Fibroblast of upper back skin (primary cell): ENCODE data around the gene VSIG1.
A peak's percentile ranks its signal among the peaks of the same experiment; 100 is the strongest.

ENCODE experiments used
- DNase-seq: peaks from one replicate; pipeline ENCODE4 v3.0.0-alpha.2; 2013

Gene VSIG1

GRCh38 chrX:108044554-108045256 lies at the start of gene VSIG1:
Gene VSIG1, plus strand, starts transcription at chrX:108045065. Its CDS starts 66 bp downstream, at chrX:108045131.
- DNase-seq, result no peak

DNA sequence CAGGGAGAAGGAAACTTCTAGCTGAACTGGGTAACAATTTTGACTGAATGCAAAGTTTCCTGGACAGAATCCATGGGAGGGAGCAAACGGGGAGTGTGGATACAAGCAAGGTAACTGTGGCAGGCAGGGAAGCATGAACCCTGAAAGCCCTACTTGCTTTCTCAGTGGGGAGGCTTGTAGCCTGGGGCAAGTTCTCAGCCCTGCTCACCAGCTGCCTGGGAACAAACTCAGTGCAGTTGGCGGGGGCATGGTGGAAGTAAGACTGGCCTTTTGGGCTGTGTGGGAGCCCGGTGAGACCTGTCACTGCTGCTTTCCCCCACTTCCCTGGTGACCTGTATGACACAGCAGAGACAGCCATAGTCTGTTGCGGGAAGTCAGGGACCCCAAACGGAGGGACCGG lies 48.7 kb upstream of the VSIG1 start:
- no peak for DNase-seq

DNA sequence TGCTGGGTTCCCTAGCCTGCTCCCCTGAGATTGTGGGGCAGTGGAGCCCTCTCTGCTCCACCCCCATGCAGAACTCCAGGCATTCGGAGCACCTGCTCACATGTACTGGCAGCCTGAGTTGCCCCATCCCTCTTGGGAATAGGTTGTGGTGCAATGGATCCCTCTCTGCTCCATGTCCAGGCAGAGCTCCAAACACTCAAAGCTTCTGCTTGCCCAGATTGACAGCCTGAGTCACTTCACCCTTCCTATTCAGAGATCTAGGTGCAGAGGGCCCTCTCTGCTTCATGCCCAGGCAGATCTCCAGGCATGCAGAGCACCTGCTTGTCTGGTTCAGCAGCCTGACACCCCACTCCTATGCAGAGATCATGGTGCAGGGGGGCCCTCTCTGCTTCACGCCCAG lies 44.1 kb upstream of the VSIG1 start:
- DNase-seq, result no peak

- DNase-seq, result peak; percentile 24
Observed at GRCh38 chrX:108001218-108001814, 43.5 kb upstream of the VSIG1 start.

- DNase-seq, result no peak
Observed at GRCh38 chrX:108018656-108019381, 26.0 kb upstream of the VSIG1 start.

GRCh38 chrX:108019382-108019875 lies 25.4 kb upstream of the VSIG1 start:
- no peak for DNase-seq

- peak; percentile 8 for DNase-seq
Observed at GRCh38 chrX:108020631-108021030, 24.2 kb upstream of the VSIG1 start.

- no peak for DNase-seq
Observed at GRCh38 chrX:108022491-108023089, 22.3 kb upstream of the VSIG1 start.

GRCh38 chrX:108025376-108025775 lies 19.5 kb upstream of the VSIG1 start:
- no peak for DNase-seq

DNA sequence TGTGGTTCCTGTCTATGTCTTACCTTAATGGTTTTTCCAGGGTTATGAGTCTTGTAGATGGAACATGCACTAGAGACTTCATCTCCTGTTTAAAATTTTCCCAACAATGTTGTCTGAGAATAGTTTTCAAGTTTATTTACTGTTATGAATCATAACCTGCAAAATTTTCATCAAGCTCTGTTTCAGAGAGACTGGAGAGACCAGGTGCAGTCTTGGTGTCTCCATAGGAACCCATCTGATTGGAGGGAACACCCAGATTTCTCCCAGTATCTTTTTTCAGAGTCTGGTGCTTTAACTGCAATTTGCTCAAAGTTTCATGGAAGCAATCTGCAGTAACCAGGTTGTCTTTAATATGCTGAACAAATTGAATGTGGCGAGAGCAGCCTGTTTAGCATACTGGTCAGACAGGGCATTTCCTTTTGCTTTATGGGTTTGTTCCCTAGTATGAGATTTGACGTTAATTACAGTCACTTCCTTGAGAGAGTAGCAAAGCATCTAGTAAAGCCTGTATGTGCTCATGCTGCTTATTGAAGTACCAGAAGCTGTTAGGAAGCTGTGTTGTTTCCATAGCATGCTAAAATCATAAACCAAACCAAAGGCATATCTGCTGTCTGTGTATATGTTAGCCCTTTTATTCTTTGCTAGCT lies 18.8 kb upstream of the VSIG1 start:
- no peak for DNase-seq

DNA sequence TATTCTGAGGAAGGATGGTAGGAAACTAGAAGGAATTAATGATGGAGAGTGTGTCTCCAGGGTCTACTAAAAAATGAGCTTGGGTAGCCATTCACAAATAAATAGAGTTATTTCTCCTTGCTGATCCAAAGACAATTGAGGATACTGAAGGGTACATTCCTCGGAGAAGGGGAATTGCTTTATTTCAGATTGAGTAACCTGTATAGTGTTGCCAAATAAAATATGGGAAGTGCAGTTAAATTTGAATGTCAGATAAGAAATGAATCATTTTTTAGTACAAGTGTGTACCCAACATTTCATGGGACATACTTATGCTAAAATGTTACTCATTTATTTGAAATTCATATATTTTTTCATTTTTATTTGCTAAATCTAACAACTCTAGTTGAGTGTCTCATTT lies 16.0 kb upstream of the VSIG1 start:
- no peak for DNase-seq

- no peak for DNase-seq
Observed at GRCh38 chrX:108029928-108030711, 14.7 kb upstream of the VSIG1 start.

DNA sequence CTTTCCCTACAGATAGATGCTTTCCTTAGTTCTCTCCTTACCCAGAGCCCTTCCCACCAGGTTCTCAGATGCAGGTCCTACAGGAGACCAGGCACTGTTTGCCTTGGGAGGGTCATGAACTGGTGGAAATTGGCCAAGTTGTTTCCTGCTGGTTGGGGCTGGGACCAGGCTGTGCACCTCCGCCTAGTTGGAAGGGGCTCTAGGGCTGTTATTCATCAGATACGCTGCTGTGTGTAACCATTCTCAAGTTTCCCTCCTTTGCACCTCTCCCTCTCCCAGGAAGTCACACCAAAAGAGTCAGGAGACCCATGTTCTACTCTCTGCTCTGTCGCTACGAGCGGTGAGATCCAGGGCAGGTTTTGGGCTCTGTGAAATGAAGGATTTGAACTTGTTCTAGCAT lies 11.9 kb upstream of the VSIG1 start:
- DNase-seq, result no peak

DNA sequence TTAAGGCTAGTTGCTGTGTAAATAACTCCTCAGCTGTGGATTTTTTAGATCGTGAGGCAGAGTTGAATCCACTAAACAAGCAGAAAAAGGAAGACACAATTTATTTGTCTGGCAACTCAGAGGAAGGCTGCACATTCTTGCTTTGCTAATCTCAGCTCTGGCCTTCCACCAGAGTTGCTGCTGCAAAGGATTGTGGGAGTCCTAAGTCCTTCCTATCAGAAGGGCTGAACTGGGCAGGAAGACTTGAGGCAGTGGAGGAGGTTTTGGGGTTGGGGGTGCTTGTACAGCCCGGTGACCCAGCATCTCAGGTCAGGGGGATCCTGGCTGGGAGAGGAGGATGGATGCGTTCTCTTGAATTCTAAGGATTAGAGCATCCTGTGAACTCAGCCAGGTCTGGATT lies 11.0 kb upstream of the VSIG1 start:
- DNase-seq, result peak; percentile 3

- DNase-seq, result no peak
Observed at GRCh38 chrX:108034725-108035124, 10.1 kb upstream of the VSIG1 start.

- DNase-seq, result peak; percentile 30
Observed at GRCh38 chrX:108036298-108036973, 8.4 kb upstream of the VSIG1 start.

DNA sequence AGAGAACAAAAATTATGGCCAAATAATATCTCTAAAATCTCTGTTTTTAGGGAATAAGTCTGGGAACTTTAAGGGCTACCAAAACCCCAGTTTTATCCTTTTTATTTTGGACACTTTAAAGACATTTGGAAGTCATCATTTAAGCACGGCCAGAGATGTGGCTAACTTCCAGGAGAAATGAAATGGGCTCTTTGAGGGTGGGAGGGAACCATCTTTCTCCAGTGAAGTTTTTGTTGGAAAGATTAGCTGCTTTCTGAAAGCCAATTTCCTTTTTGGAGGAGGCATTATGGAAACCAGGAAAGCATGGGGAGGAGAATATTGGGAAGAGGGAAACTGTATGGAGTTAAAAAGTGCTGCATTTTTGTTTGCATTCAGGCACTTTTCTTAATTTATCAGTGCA lies 4.8 kb downstream of the VSIG1 start:
- no peak for DNase-seq

DNA sequence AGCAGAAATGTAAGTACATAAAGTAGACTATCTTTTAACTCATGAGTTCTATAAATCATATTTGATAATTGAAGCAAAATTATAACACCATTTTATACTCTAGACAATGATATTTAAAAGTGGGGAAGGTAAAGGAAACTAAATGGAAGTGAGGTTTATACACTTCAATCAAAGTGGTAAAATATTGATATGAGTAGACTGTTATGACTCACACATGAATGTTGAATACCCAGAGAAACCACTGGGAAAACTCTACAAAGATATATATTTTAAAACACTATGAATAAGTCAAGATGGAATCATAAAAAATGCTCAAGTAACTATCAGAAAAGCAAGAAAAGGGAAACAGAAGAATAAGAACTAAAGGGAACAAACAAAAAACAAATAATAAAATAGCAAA lies 8.4 kb downstream of the VSIG1 start:
- no peak for DNase-seq

DNA sequence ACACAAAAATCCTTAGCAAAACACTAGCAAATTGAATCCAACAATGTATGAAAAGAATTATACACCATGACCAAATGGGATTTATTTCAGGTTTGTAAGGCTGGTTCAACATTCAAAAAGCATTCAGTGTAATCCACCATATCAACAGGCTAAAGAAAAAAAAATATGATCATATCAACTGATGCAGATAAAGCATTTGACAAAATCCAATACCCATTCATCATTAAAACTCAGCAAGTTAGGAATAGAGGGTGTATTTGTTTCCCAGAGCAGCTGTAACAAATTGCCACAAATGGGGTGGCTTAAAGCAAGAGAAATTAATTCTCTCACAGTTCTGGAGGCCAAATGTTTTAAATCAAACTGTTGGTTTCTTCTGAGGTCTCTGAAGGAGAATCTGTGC lies 10.7 kb downstream of the VSIG1 start:
- DNase-seq, result no peak

DNA sequence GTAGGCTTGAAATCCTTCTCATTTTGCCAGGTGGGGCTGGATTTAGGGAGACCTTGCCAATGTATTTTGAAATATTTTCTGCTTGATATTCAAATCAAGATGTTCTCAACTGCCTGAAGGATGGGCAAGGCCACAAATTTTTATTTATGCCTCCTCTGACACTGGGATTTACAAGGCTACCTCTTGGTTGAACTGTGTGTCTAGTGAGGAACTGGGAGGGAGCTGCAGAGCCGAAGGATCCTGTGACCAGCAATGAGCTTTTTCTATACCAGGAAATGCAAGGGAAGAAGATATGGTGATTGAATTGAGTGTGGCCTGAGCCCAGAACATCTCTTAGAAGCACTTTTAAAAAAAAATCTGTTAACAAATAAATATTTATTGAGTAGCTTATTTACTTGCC lies 14.9 kb downstream of the VSIG1 start:
- DNase-seq, result no peak

- DNase-seq, result no peak
Observed at GRCh38 chrX:108064001-108064400, 19.1 kb downstream of the VSIG1 start.

DNA sequence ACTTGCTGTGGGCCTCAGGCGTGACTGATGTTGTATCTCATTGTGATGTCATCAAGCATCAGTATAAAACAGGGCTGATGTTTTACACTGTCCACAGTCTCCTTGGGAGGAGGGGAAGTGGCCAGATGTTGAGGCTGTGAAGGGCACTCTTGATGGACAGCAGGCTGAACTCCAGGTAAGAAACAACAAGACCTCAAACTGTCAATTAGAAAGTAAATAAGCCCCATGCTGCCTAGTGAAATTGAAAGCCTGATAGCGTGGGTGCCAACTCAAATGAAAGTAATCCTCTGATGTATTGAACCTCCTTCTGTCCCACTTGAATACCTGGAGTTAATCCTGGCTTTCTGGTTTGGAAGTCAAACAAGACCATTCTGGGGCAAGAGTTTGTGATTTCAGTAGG lies 19.7 kb downstream of the VSIG1 start:
- no peak for DNase-seq
